Germinal center (tissue), 1 donor: ENCODE measurements around the gene CDKN2B-AS1.
"Not testable (repeated sequence)": the region's sequence is repeated elsewhere in the genome, so short reads cannot be mapped to it uniquely, and the experiment has no call there.

Source experiments
- DNase-seq: peaks from one replicate; pipeline ENCODE4 v3.0.0; 2012; ENCODE audit warnings: mixed read lengths, low spot score

Gene CDKN2B-AS1

GRCh38 chr9:22044583-22044982 lies 50.0 kb downstream of the CDKN2B-AS1 start:
- DNase-seq = no peak

- DNase-seq = no peak
Observed at GRCh38 chr9:22045423-22045822, 50.8 kb downstream of the CDKN2B-AS1 start.

- DNase-seq = no peak
Observed at GRCh38 chr9:22046243-22046885, 51.8 kb downstream of the CDKN2B-AS1 start.

- DNase-seq = no peak
Observed at GRCh38 chr9:22047596-22047995, 53.0 kb downstream of the CDKN2B-AS1 start.

GRCh38 chr9:22049411-22049810 lies 54.8 kb downstream of the CDKN2B-AS1 start:
- DNase-seq = no peak

- DNase-seq = peak; percentile 16
Observed at GRCh38 chr9:22050924-22051323, 56.3 kb downstream of the CDKN2B-AS1 start.

GRCh38 chr9:22052376-22052945 lies 57.9 kb downstream of the CDKN2B-AS1 start:
- DNase-seq = no peak

- no peak for DNase-seq
Observed at GRCh38 chr9:22053178-22053577, 58.6 kb downstream of the CDKN2B-AS1 start.

GRCh38 chr9:22054076-22054475 lies 59.5 kb downstream of the CDKN2B-AS1 start:
- DNase-seq = no peak

GRCh38 chr9:22054529-22054928 lies 59.9 kb downstream of the CDKN2B-AS1 start:
- no peak for DNase-seq

GRCh38 chr9:22055090-22055489 lies 60.5 kb downstream of the CDKN2B-AS1 start:
- DNase-seq = no peak

- no peak for DNase-seq
Observed at GRCh38 chr9:22056402-22056801, 61.8 kb downstream of the CDKN2B-AS1 start.

- not testable (repeated sequence) for DNase-seq
Observed at GRCh38 chr9:22057972-22058371, 63.4 kb downstream of the CDKN2B-AS1 start.

GRCh38 chr9:22060831-22061383 lies 66.3 kb downstream of the CDKN2B-AS1 start:
- no peak for DNase-seq

- no peak for DNase-seq
Observed at GRCh38 chr9:22064957-22065356, 70.4 kb downstream of the CDKN2B-AS1 start.

- DNase-seq = no peak
Observed at GRCh38 chr9:22065431-22066200, 71.0 kb downstream of the CDKN2B-AS1 start.

GRCh38 chr9:22067196-22067595 lies 72.6 kb downstream of the CDKN2B-AS1 start:
- DNase-seq = no peak

GRCh38 chr9:22068369-22068768 lies 73.8 kb downstream of the CDKN2B-AS1 start:
- DNase-seq = no peak

GRCh38 chr9:22073349-22073748 lies 78.8 kb downstream of the CDKN2B-AS1 start:
- DNase-seq = no peak

GRCh38 chr9:22078081-22078480 lies 83.5 kb downstream of the CDKN2B-AS1 start:
- DNase-seq = no peak

- DNase-seq = no peak
Observed at GRCh38 chr9:22079873-22080341, 85.3 kb downstream of the CDKN2B-AS1 start.

GRCh38 chr9:22084336-22085035 lies 89.9 kb downstream of the CDKN2B-AS1 start:
- DNase-seq = no peak
